HG02588 (cell line): Measurements from ENCODE around the gene PSMD7.
"Not testable (repeated sequence)": the region's sequence is repeated elsewhere in the genome, so short reads cannot be mapped to it uniquely, and the experiment has no call there.

ENCODE experiments used
- ATAC-seq: cut with Tn5 transposase; IDR thresholded peaks from one replicate; pipeline ENCODE4 v1.9.1; 2021; ENCODE audit warnings: mild to moderate bottlenecking, moderate library complexity; ENCODE audit not compliant: unreplicated experiment

The PSMD7 gene

DNA sequence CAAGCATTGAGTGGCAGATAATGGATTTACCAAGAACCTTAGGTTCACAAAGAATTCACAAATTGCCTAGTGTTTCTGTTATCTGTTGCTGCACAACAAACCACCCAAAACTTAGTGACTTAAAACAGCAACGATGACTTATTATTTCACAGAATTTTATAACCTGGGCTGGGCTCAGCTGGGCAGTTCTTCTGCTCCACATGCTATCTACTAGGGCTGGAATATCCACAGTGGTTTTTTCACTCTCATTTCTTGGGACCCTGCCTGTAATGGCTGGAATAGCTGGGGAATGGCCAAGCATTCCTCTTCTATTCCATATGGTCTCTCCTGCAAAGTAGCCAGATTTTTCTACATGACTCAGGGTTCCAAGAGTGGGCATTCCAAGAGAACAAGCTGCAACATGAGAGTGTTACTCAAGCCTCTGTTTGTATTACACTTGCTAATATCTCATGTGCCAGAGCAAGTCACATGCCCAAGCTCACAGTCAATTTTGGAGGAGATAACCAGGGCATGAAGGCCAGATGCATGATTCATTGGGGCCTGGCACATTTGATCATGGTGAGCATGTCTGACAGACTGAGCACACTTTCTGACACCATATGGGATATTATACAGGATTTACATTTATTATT, 4.9 kb upstream of the PSMD7 start:
- ATAC-seq = no peak

DNA sequence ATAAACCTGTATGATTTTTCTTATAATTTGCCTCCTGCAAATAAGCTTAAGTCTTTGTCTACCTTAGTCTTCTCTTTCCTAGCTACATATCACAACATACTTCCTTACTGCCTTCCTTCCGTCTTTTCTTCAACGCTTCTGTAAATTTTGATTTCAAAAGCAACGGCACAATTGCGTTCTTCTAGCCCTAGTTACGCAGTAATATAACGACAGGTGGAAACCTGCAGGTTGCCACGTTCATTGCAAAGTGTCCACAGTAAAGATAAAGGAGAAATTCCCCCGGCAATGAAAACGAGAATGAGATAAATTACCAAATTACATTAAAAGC, 546 bp upstream of the PSMD7 start:
- no peak for ATAC-seq

DNA sequence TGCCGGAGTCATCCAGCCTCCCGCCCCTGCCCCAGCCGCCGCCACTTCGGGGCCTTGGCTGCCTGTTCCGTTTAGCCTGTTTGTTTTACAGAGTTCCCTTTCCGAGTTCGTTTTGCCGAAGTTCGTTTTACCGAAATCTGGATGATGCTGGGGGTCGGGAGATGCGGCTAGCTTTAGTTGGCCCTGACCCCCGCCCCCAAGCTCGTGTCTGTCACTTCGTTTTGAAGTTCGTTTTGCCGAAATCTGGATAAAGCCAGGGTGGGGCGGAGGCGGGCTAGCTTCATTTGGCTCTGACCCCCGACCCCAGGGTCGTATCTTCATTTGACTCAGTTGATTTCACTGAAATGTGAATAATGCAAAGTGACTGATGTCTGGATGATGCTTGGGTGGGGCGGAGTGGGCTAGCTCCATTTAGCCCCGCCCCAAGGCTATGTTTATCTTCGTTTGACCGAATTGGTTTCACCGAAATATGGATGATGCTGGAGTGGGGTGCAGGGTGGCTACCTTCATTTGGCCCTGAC, 591 bp downstream of the PSMD7 start:
- no peak for ATAC-seq

DNA sequence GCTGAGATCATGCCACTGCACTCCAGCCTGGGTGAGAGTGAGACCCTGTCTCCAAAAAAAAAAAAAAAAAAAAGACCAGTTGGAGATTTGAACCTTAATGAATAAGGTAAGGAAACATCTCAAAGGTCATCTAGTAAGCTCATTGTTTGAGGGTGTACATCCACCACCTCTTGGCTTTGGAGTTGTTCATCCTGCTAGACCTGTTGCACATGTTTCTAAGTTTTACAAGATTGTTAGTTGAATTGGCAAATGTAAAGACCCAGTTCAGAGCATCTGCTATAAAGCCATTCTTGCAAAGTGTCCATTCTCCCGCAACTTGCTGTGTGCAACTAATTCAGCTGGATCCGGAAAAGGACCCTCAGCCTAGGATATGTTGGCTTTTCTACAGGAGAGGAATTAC, 1.5 kb downstream of the PSMD7 start:
- no peak for ATAC-seq

DNA sequence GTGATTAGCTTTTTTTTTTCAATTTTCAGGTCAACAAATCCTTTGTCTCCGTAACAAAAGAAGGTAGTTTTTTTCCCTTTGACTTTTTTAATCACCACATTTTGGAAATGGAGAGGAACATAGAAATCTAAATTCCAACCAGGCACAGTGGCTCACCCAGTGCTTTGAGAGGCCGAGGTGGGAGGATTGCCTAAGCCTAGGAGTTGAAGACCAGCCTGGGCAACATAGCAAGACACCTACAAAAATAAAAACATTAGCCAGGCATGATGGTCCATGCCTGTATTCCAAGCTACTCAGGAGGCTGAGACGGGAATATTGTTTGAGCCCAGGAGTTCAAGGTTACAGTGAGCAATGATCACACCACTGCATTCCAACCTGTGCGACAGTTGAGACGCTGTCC, 5.7 kb downstream of the PSMD7 start:
- no peak for ATAC-seq

DNA sequence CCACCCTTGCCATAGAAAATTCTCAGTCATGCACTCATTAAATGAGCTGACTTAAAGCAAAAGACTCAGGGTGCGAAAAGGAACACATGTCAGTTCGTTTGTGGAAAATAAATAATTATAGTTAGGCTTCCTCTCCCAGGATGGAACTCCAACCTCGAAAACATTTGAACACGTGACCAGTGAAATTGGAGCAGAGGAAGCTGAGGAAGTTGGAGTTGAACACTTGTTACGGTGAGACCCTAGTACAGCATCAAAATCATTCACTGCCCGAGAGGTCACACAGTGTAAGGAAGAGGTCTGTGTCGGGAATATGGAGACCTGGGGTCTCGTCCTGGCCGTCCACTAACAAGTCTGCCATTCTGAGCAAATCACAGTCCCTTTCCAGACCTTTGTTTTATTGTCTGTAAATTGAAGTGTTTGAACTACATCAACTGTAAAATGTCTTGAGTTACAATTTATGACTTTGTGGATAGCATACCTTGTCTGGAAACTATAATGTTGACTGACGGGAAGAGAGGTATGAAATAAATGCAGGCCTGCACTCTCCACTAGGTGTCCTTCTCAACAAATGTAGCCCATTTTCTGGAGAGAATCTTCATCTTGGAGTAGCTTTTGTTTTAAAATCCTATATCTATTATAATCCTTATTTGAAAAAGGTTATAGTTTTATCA, 7.7 kb downstream of the PSMD7 start:
- no peak for ATAC-seq

DNA sequence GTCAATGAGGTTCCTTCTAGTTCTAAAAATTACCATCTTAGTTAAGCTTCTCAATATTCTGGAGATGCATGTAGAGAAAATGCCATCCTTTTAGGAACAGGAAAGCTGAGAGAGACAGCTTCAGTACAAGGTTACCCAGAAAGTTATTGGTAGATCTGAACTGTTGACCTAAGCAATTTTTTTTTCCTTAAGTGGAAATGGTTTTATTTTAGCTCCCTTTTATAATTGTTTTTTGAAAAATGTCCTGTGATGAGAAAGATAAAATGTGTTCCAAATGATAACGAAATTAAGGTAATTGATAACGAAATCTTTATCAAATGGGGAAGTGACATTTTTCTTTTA, 8.2 kb downstream of the PSMD7 start:
- ATAC-seq = no peak

DNA sequence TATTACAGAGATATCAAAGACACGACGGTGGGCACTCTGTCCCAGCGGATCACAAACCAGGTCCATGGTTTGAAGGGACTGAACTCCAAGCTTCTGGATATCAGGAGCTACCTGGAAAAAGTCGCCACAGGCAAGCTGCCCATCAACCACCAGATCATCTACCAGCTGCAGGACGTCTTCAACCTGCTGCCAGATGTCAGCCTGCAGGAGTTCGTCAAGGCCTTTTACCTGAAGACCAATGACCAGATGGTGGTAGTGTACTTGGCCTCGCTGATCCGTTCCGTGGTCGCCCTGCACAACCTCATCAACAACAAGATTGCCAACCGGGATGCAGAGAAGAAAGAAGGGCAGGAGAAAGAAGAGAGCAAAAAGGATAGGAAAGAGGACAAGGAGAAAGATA, 8.7 kb downstream of the PSMD7 start:
- ATAC-seq = no peak

DNA sequence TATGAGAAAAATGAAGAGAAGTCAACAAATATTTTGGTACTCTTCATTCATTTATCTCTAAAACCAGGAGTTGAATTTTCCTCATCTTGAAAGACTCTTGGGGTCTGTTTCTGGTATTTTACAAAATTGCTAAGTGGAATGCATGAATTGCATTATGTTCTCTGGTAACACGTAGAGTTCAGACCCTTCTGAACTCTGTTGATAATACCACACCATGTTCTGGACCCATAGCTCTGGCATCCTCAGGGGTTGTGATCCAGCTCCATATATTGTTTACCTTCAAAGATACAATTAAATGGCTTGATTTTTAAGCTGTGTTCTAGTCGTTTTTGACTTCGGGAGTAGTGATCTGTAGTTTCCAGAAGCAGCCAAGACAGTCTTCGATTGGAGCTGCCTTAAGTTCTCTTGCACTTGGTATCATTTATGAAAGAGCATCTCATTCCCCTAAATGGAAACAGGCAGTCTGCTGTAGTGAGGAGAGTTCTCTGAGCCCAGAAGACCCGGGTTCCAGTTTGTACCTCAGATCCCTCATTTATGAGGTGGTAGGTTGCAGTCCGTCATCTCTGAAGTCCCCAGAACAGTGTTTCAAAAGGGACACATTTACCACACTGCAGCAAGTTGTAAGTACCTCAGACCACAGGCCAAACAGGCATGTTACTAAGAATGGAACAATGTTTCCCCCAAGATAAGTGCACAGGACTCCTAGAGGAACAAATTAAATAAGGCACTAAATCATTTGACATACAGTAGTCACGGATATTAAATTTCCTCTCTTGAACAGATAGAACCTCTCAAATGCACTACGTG, 9.6 kb downstream of the PSMD7 start:
- no peak for ATAC-seq

DNA sequence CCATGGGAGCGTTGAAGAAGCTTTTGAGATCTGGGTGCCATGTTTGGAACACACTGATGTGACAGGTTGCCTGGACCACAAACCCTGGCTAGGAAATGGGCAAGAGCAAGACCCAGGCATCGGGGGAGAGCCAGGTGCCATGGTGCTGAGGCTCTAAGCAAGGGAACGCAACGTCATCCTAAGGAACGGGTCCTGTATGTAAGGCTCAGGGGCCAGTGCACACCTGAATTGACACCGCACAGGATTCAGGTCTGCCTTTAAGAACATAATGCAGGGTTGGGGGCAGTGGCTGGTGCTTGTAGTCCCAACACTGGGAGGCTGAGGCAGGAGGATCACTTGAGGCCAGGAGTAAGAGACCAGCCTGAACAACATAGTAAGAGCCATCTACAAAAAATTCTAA, 10.8 kb downstream of the PSMD7 start:
- no peak for ATAC-seq

DNA sequence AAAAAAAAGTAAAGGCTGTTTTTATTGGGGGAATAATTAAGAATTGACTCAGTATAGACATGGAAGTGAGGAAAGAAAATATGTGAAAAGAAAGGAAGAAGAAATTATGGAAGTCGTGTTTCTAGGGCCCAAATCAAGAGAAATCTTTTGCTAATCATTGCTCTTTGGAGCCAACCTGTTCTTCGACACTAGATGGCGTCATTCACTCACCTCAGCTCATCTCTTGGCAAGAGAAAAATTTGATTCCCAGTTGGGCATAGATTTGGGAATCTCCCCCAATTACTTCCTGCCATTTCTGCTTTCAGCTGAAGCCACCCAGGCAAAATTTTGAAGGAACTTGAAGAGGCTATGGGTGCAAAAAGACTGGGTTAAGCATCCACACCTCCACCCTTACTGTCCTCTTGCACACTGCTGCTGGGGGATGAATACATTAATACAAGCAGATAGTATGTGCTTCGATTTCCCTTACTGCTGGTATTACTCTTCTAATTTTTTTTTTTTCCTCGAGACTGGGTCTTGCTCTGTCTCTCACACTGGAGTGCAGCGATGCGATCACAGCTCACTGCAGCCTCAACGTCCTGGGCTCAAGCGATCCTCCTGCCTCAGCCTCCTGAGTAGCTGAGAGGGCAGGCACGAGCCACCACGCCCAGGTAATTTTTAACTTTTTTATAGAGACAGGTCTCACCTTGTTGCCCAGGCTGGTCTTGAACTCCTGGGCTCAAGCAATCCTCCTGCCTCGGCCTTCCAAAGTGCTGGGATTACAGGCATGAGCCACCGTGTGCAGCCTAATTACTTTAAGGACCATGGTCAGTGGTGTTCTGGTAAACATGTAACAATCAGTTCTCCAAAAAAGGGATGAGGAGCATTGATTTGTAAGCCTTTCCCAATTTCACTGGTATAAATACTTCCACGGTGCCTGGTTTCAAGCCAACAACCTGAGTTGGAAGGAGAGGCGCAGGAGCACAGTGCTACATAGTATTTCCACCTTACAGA, 13.5 kb downstream of the PSMD7 start:
- no peak for ATAC-seq

DNA sequence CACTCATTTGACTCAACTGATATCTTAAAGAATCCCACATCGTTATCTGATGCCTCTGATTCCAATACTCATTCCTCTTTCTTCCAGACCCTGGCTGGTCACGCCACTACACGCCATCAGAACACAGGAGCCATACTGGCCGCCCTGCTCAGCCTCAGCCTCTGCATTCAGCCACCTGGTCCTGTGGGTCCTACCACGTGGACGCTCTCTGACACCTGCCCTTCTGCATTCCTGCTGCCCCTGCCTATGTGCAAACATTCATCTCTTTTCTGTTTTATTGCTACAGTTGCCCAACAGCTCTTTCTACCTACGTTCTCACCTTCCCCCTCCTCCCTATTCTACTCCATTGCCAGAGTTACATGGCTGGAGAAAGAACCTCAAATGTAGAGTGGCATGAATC, 18.4 kb downstream of the PSMD7 start:
- no peak for ATAC-seq

DNA sequence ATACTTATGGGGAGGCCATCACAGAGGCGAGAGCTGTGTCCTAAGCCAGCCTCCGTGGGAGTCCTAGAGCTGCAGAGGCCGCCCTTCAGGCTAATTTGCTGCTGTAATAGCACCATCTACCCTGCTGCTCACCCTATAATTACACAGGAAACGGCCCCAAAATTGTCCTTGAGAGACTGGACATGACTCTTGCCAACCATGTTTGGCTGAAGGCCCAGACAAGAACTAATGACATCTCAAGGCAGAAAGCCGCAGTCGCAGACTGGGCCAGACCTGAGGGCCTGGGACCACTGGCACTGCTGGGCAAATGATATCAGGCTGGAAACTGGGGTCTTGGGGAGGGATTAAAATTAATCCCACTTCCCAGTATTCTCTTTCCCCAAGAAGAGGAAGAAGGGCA, 24.1 kb downstream of the PSMD7 start:
- ATAC-seq = no peak

DNA sequence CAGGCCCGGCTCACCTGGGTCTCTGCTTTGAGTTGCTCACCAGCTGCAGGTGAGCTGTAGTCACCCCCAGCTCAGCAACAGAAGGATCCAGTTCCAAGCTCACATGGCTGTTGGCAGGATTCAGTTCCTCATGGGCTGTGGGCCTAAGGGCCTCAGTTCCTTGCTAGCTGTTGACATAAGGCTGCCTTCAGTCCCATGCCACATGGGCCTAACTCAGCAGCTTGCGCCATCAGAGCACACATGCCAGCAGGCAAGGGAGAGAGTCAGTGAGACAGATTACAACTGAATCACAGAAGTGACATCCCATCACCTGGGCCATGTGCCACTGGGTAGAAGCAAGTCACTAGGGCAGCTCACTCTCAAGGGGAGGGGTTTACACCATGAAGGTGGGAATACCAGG, 24.7 kb downstream of the PSMD7 start:
- ATAC-seq = no peak

DNA sequence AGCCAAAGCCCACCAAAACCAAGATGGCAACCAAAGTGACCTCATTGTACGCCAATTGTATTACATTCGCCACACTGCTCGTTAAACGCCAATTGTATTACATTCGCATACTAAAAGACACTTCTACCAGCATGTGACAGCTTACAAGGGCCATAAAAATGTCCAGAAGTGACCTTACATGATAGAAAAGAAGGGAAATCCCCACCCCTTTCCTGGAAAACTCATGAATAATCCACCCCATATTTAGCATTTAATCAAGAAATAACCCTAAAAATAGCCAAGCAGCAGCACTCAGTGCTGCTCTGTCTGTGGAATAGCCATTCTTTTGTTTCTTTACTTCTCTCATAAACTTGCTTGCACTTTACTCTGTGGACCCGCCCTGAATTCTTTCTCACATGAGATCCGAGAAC, 25.7 kb downstream of the PSMD7 start:
- no peak for ATAC-seq

DNA sequence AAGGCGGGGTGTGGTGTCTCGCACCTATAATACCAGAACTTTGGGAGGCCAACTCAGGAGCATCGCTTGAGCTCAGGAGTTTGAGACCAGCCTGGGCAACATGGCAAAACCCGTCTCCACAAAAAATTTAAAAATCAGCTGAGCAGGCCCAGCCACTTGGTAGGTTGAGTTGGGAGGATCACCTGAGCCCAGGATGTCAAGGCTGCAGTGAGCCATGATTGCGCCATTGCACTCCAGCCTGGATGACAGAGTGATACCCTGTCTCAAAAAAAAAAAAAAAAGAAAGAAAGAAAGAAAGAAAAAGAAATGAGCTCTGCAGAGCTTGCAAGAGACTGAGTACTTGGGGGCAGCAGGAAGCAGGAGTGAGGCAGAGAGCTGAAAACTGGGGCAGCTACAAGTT, 28.2 kb downstream of the PSMD7 start:
- not testable (repeated sequence) for ATAC-seq

DNA sequence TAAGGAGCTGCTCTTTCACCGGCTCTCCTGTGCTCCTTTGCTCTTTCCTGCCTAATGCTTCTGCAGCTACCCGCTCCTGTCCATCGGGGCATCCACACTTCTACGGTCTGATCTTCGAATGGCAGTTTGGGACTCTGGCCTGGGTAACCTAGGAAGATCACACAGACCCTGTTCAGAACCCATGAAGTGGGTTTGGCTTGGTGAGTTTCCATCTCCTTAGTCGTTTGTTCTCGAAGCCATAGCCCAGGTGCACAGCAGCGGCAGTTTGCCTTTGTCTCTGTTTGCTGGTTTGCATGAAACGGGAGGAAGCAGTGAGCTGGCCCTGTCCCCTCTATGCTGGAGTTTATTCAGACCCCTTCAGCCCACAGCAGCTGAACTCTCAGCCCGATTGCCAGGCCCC, 29.0 kb downstream of the PSMD7 start:
- no peak for ATAC-seq

DNA sequence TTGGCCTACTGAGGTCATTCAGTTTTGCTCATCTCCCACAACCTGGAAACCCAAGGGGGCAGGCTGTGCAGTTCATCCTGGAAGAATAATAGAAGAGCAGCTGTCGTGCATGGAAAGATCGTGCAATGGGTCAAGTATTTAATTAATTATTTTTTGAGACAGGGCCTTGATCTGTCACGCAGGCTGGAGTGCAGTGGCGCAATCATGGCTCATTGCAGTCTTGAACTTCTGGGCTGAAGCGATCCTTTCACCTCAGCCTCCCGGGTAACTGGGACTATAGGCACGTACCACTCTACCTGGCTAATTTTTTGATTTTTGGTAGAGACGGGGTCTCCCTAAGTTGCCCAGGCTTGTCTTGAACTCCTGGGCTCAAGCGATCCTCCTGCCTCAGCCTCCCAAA, 31.7 kb downstream of the PSMD7 start:
- not testable (repeated sequence) for ATAC-seq

DNA sequence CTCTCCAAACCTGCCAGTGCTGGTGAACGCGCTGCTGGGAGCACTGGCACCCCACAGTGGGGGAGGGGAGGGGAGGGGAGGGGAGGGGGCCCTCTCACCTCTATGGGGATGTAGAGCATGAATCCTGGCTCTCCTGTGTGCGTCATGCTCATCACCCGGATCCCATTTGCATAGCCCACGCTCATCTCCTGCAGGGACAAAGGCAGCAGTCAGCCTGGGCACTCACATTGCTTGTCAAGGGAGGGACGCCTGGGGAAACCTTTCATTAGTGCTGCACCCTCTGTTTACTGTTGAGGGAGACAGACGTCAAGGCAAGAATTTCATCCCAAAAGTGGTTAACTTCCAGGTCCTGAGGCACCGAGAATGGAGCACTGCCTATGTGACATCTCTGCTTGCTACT, 35.9 kb downstream of the PSMD7 start:
- not testable (repeated sequence) for ATAC-seq

DNA sequence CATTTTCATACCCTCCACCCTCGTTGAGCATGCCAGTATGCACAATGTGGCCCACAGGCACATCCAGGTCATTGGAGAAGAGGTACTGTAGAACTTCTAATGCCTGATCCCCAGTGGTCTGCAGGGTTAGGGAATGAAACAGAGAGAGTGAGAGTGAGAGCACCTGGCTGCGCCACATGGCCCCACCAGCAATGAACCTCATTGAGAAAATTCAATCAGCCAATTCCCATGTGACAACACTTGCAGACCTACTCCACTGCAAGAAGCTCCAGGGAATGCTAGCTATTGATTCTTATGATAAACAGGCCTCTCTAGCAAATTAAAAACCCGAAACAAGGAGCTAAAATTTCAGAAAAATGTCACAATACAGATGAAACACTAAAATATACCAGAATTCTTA, 40.9 kb downstream of the PSMD7 start:
- not testable (repeated sequence) for ATAC-seq

DNA sequence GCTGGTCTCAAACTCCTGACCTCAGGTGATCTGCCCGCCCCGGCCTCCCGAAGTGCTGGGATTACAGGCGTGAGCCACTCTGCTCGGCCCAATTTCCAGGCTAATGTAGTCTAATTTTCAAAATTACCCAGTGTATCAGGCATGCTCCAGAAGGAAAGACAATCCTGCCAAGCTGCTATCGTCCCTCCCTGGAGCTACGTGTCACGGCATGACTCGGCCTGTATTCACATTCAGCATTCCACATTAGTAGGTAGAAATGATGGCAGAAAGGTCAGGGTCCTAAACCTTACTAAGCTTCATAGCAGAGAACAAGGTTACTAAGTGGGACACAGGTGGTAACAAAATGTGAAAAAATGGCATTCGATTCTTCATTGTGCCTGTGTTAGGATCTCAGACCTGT, 42.6 kb downstream of the PSMD7 start:
- not testable (repeated sequence) for ATAC-seq
